ENCODE measurements around the gene CPLX1.

The CPLX1 gene

DNA sequence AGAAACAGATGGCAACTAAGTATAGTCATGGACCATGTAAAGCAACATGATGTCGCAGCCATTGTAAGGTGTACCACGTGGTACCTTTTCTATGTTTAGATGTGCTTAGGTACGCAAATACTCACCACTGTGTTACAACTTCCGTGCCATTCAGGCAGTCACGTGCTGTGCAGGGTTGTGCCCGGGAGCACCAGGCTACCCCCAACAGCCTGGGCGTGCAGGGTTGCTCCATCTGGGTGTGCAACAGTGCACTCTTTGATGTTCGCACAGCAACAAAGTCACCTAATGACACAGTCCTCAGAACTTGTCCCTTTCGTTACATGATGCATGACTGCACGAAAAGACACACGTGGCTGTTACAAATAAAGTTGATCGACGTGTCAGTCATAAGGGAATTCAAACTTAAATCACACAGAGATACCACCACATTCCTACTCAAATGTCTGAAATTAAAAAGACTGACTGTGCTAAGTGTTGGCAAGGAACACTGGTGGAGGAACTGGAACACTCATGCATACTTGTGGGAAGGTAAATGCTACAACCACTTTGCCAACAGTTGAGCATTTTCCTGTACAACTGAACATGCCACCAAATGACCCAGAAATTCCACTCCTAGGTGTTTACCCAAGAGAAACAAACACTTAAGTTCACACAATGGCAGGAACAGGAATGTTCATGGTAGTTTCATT, 24.3 kb downstream of the CPLX1 start:
- TF ChIP-seq ZNF384 (IDR thresholded peaks at IDR 0.05) (no peak), NFRKB (IDR thresholded peaks at IDR 0.05) (no peak), FOXA1 (IDR thresholded peaks at IDR 0.05) (no peak), ELF4 (IDR thresholded peaks at IDR 0.05) (no peak), SUZ12 (IDR thresholded peaks at IDR 0.05) (no peak), CTBP1 (IDR thresholded peaks at IDR 0.05; ENCODE audit: borderline replicate concordance) (no peak)
- TF ChIP-seq, protein P1, sequence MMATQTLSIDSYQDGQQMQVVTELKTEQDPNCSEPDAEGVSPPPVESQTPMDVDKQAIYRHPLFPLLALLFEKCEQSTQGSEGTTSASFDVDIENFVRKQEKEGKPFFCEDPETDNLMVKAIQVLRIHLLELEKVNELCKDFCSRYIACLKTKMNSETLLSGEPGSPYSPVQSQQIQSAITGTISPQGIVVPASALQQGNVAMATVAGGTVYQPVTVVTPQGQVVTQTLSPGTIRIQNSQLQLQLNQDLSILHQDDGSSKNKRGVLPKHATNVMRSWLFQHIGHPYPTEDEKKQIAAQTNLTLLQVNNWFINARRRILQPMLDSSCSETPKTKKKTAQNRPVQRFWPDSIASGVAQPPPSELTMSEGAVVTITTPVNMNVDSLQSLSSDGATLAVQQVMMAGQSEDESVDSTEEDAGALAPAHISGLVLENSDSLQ (IDR thresholded peaks at IDR 0.05): no peak

GRCh38 chr4:797066-797465, 28.9 kb downstream of the CPLX1 start:
- TF ChIP-seq BHLHE40 (IDR thresholded peaks at IDR 0.05; ENCODE audit: borderline replicate concordance) (no peak), FOXM1 (IDR thresholded peaks at IDR 0.05; ENCODE audit: borderline replicate concordance) (no peak), NFRKB (IDR thresholded peaks at IDR 0.05) (no peak), LEF1 (IDR thresholded peaks at IDR 0.05; ENCODE audit: borderline replicate concordance) (no peak), FOXK2 (IDR thresholded peaks at IDR 0.05) (no peak), TARDBP (IDR thresholded peaks at IDR 0.05) (no peak), ZNF384 (IDR thresholded peaks at IDR 0.05) (no peak), ARNT (IDR thresholded peaks at IDR 0.05) (no peak), CTBP1 (IDR thresholded peaks at IDR 0.05; ENCODE audit: borderline replicate concordance) (no peak), HDGF (IDR thresholded peaks at IDR 0.05; ENCODE audit: borderline replicate concordance) (no peak), SUZ12 (IDR thresholded peaks at IDR 0.05) (no peak), L3MBTL2 (conservative IDR thresholded peaks at IDR 0.05) (no peak), FOXA1 (IDR thresholded peaks at IDR 0.05) (no peak), SP1 (IDR thresholded peaks at IDR 0.05) (no peak), ELF4 (IDR thresholded peaks at IDR 0.05) (no peak)
- TF ChIP-seq, protein P1 (IDR thresholded peaks at IDR 0.05): no peak
- POLR2A ChIA-PET: no interaction called here
- no peak for DNase-seq (ENCODE audit: extremely low spot score)
- CTCF ChIA-PET: no interaction called here

More for the DNA sequence above, 24.3 kb downstream of the CPLX1 start:
- ChIA-PET POLR2A (no interaction called here), CTCF (no interaction called here)
- no peak for DNase-seq (ENCODE audit: extremely low spot score)

GRCh38 chr4:796206-796605, 29.7 kb downstream of the CPLX1 start:
- TF ChIP-seq BHLHE40 (IDR thresholded peaks at IDR 0.05; ENCODE audit: borderline replicate concordance) (no peak), HDGF (IDR thresholded peaks at IDR 0.05; ENCODE audit: borderline replicate concordance) (no peak), FOXA1 (IDR thresholded peaks at IDR 0.05) (no peak), NFRKB (IDR thresholded peaks at IDR 0.05) (no peak), SUZ12 (IDR thresholded peaks at IDR 0.05) (no peak), SP1 (IDR thresholded peaks at IDR 0.05) (no peak), ZNF384 (IDR thresholded peaks at IDR 0.05) (no peak), TARDBP (IDR thresholded peaks at IDR 0.05) (no peak), L3MBTL2 (conservative IDR thresholded peaks at IDR 0.05) (no peak), FOXM1 (IDR thresholded peaks at IDR 0.05; ENCODE audit: borderline replicate concordance) (no peak), FOXK2 (IDR thresholded peaks at IDR 0.05) (no peak), LEF1 (IDR thresholded peaks at IDR 0.05; ENCODE audit: borderline replicate concordance) (no peak)
- TF ChIP-seq, protein P1 (IDR thresholded peaks at IDR 0.05): no peak
- ChIA-PET POLR2A (interaction anchor here (3.3 kb wide), 1 partner anchor 14 kb away, joined by 11 read pairs; no protein-coding TSS in a partner anchor), CTCF (no interaction called here)
- DNase-seq (ENCODE audit: extremely low spot score): no peak

- ChIA-PET POLR2A (interaction anchor here (3.3 kb wide), 1 partner anchor 13 kb away, joined by 11 read pairs; no protein-coding TSS in a partner anchor), CTCF (no interaction called here)
- TF ChIP-seq FOXM1 (IDR thresholded peaks at IDR 0.05; ENCODE audit: borderline replicate concordance) (no peak), FOXA1 (IDR thresholded peaks at IDR 0.05) (no peak), TARDBP (IDR thresholded peaks at IDR 0.05) (no peak)
- no peak for DNase-seq (ENCODE audit: extremely low spot score)
Measured at GRCh38 chr4:795726-796119, 30.2 kb downstream of the CPLX1 start.

DNA sequence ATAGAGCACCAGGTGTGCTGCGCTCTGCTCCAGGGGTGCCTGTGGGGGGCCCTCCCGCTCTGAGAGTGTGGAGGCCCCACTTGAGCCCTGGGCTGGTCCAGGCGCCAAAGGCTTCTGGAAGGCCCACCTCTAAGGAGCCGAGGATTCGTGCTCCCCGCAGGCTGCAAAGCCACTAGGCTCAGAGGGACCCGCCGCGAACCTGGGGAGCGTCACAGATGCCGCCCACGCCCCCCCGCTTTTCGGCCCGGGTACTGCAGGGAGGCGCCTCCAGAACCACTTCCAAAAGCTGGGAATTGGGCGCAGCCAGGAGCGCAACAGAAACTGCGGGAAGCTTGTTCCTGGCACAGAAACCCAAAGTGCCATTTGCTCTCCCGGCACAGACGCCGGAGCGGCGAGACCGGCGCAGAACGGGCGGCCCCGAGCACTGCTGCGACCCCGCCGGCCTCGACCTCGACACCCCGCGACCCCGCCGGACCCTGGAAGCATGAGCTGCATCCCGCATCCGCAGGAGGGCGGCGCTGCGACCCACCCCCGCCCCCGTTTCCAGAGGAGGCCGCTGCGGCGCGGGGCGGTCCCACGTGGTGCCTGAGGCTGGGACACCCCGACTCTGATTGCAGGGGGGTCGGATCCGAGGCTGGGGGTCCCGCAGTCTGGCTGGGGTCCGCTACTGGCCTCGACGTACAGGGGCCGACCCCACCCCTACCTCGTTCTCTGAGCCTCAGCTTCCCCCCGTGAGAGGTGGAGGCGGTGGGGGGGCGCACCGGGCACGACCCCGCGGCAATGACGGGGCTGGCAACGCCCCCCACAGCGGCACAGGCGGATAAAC, 30.8 kb downstream of the CPLX1 start:
- DNase-seq (ENCODE audit: extremely low spot score): no peak
- CTCF ChIA-PET: no interaction called here
- no peak for TF ChIP-seq ZNF384 (IDR thresholded peaks at IDR 0.05)
- TF ChIP-seq CTBP1 (IDR thresholded peaks at IDR 0.05; ENCODE audit: borderline replicate concordance): no peak
- TF ChIP-seq, protein P1 (IDR thresholded peaks at IDR 0.05): no peak
- no peak for TF ChIP-seq SUZ12 (IDR thresholded peaks at IDR 0.05)
- POLR2A ChIA-PET: interaction anchor here (3.3 kb wide), 1 partner anchor 13 kb away, joined by 11 read pairs; no protein-coding TSS in a partner anchor

Measured in HEK293T (cell line).